GM18507 (cell line): ENCODE measurements around the gene CD2.

Source experiments
- DNase-seq: peaks from one replicate; pipeline ENCODE4 v3.0.0; 2011; ENCODE audit warnings: low read depth; ENCODE audit not compliant: insufficient read length; ENCODE audit errors: extremely low spot score
- FAIRE-seq: peaks from 2 replicates; lab custom pipeline; 2011; peaks lifted over from hg19 to GRCh38; lab: Jason Lieb, UNC

Gene CD2

GRCh38 chr1:116808200-116808847, 54.1 kb downstream of the CD2 start:
- DNase-seq (no peak), FAIRE-seq (peak; percentile 52)

DNA sequence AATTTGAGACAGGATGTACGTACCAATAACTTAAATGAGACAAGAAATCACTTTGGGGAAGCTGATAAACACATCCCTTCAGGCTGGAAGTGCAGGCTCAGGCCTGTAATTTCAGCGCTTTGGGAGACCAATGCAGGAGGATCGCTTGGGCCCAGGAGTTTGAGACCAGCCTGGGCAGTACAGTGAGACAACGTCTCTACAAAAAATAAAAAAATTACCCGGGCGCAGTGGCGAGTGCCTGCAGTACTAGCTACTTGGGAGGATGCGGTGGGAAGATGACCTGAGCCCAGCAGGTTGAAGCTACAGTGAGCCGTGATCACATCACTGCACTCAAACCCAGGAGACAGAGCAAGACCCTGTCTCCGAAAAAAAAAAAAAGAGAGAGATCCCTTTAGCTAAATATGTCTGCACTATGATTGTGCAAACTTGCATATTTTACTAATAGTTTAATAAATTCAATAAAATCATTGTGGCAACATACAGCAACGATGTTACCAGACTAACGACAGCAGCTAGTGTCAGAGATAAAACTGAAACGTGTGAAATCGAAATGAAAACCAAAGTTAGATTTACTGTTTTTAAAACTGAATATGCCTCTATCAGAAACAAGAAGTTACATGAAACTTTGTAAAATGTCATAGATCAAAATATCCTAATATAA, 54.7 kb downstream of the CD2 start:
- DNase-seq (no peak), FAIRE-seq (no peak)

DNA sequence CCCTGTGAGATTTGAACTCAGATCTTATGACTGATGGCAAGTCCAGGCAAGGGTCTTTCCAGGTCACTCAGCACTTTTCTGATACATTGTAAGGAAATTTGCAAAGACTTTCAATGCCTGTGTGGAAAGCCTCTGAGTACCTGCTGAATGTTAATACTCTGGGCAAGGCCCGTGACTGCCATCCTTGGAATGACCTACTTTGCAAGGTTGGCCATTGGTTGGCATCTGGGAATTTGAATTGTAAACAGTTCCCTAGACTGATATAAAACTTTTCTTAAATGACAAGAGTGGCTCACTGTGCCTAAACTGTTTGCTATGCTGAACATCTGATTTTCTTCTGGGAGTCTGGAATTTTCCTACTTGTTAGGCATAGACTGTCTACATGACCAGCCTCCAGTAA, 57.1 kb downstream of the CD2 start:
- no peak for DNase-seq
- FAIRE-seq, result no peak

- DNase-seq (no peak), FAIRE-seq (peak; percentile 35)
Observed at GRCh38 chr1:116814926-116815723, 60.9 kb downstream of the CD2 start.

- FAIRE-seq, result peak; percentile 93
- DNase-seq, result peak; percentile 47
Observed at GRCh38 chr1:116817582-116818064, 63.4 kb downstream of the CD2 start.
